GM18873 (cell line): Measurements from ENCODE around the gene CHRNE.
"Not testable (repeated sequence)": the region's sequence is repeated elsewhere in the genome, so short reads cannot be mapped to it uniquely, and the experiment has no call there.

Source experiments
- ATAC-seq: cut with Tn5 transposase; IDR thresholded peaks from one replicate; pipeline ENCODE4 v1.9.1; 2021; ENCODE audit warnings: mild to moderate bottlenecking, moderate library complexity, moderate number of reproducible peaks; ENCODE audit not compliant: unreplicated experiment, low FRiP score

Gene CHRNE

DNA sequence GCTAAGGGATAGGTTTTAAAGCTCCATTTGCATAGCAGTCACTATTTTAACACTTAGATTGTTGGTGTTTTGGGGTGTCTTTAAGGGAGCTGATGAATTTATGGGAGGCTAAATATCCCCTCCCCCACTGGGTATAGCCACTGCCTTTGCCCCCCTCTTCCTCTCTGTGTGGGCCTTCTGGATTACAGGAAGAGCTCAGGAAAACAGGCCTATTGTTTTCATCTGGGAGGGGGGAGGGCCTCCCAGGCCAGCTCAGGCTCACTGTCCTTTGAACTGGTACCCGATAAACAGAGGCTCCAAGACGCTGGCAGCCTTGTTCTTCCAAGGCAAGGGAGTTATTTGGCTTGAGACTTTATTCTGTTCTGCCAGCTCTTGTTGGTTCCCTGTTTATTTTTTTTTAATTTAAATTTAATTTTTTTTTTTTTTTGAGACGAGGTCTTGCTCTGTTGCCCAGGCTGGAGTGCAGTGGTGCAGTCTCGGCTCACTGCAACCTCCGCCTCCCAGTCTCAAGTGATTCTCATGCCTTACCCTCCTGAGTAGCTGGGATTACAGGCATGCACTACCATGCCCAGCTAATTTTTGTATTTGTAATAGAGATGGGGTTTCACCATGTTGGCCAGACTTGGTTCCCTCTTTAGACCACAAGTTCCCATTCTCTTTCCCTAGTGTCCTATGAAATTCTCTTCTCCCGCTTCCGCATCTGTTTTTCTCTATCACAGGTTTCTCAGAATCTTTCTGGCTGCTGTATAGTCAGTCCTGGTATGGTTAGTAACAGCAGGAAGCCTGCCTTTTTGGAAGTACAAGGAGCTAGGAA is 44.6 kb downstream of the CHRNE start:
- no peak for ATAC-seq

DNA sequence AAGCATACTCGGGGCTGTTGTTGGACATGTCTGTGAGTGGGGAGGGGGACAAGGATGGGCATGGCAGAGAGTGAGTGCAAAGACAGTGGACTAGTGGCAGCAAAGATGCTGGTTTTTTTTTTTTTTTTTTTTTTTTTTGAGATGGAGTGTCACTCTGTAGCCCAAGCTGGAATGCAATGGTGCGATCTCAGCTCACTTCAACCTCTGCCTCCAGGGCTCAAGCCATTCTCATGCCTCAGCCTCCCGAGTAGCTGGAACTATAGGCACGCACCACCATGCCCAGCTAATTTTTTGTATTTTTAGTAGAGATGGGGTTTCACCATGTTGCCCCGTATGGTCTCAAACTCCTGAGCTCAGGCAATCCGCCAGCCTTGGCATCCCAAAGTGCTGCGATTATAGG is 45.6 kb downstream of the CHRNE start:
- ATAC-seq, result not testable (repeated sequence)

DNA sequence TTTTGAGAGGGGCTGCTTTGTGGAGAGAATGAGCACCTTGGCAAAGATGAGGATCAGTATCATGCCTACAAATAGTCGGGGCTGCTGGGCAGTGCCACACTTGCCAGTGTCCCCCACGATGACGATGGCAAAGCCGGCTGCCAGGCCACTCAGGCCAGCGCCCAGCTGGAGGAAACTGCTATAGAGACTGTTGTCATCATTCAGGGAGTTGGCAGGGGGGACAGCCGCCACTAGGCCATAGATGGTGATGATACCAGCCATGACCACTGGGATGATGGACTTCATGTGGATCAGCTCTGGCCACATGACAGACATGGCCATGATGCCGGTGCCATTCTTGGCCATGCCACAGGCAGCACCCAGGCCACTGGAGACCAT is 46.0 kb downstream of the CHRNE start:
- no peak for ATAC-seq

DNA sequence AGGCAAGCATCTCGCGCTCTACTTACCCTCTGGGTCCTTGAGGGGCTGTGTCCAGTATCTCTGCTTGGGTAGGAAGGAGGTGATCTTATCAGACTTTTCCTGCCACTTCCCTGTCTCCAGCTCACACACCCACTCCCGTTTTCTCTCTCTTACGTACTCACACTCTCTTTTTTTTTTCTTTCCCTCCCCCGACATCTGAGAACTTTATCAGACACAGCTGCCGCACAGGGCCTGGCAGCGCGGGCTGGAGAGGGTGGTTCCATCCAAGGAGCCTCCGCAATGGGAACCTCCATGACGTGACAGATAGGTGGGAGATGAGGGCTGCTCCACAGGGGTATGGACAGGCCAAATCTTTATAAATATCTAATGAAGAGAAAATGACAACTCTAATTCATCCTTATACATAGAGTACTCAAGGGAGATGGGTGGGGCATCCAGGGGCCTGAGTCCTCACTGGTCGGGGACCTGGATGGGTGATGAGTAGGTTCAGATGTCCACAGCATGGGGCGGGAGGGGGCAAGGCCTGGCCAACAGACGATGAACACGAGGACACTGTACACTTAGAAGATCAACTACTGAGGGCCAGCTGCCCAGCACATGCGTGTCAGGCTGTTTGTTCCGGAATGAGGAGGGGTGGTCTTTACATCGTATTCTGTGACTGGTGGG is 46.5 kb downstream of the CHRNE start:
- ATAC-seq, result no peak

DNA sequence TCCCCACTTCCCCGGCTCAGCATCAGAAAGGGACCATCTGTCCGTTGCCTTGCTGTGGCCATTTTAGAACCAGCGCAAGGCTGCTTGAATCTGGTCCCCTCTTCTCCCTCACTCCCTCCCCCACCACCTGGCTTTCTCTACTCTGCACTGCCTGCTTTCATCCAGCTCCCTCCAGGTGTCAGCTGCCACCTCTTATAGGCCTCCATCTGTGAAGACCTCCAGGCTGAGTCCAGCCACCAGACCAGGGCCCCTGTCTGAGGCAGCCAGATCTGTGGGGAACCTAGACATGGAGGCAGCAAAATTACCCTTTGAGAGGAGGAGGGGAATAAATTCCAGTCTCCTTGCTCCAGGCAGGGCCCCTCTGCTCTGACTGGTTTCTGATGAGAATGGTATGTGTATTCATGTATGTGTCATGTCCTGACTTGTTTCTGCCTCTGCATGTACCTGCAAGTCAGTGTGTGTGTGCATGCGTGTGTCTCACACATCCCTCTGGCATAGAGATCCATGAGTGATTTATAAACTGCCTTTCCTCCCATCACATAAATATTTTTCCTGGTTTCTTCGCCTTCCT is 48.7 kb downstream of the CHRNE start:
- ATAC-seq, result no peak

DNA sequence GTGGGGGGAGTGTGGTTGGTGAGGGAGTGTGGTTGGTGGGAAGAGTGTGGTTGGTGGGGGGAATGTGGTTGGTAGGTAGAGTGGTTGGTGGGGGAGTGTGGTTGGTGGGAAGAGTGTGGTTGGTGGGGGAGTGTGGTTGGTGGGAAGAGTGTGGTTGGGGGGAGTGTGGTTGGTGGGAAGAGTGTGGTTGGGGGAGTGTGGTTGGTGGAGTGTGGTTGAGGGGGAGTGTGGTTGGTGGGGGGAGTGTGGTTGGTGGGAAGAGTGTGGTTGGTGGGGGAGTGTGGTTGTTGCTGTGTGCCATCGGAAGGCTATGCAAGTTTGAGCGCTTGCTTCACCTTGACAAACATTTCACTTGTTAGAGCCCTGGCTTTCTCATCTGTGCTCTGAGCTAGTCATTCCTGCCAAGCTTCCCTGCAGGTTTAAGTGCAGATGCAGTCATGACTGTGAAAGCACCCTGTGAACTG is 49.7 kb downstream of the CHRNE start:
- no peak for ATAC-seq

DNA sequence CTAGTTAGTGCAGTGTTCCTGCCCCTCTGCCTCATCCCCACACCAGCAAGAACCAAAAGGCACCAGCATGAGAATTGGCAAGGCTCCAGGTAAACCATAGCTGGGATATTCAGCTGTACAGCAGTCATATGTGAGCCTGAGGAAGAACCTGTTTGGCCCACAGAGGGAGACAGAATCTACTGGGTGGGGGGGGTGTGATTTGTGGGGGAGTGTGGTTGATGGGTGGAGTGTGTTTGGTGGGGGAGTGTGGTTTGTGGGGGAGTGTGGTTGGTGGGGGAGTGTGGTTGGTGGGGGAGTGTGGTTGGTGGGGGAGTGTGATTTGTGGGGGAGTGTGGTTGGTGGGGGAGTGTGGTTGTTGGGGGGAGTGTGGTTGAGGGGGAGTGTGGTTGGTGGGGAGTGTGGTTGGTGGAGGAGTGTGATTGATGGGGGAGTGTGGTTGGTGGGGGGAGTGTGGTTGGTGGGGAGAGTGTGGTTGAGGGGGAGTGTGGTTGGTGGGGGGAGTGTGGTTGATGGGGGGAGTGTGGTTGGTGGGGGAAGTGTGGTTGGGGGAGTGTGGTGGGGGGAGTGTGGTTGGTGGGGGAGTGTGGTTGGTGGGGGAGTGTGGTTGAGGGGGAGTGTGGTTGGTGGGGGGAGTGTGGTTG is 50.2 kb downstream of the CHRNE start:
- no peak for ATAC-seq

DNA sequence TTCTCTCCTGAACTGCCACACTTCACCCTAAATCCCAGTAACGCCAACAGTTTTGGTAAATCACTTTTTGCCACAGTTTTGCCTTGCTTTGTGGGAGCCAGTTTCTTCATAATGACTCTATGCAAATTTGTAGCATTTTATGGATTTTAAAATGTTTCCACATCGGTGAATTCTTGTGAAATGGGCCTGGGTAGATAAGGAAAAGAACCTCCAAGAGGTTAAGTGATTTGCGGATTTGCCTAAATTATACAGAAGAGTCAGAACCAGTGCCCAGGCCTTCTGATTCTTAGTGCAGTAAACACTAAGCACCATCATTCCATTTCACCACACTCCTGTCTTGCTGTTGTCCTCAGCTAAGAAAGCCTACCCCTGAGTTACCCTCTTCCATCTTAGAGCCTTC is 51.8 kb downstream of the CHRNE start:
- ATAC-seq, result no peak

DNA sequence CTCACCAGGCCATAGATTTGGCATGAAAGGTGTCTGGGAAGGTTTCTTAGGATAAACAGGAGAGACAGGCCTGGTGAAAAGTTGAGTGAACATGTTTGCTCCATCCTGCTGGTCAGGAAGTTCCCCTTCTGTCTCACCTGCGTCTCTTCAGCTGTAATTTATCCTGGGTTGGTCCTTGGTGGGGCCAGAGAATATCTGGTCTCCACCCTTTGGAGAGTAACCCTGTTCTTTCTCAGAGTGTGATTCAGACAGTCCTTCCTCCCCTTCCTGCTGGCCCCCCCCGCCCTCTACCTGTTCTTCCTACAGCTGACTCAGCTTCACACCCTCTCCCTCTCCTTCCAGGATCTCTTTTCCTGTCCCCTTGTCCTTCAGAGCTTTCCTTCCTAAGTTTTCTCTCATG is 52.7 kb downstream of the CHRNE start:
- no peak for ATAC-seq

DNA sequence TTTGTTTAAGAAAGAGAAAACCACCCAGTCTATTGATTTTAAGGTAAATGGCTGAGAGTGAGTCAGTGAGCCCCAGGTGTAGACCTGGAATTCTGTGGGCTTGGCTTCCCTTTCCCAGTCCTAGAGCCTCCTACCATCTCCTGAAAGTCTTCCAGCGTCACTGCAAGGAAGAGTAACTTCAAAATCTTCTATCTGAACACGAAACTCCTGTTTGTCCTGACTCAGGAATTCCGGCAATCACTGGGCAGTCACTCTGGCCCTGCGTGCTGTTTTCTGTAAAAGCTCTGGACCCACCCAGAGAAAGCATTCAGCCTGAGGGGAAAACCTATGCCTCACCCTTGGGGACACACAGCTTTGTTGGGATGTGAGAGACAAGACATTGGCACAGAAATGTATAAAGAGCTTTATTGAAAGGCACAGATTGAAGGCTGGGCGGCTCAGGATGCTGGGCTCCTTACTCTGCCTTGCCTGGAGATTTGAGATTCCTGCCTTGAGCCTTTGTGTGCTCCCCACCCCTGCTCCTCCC is 53.8 kb downstream of the CHRNE start:
- ATAC-seq, result no peak
